MM.1S (cell line): ENCODE measurements around the gene CACNA1E.

ENCODE experiments used
- DNase-seq: peaks from one replicate; pipeline ENCODE4 v3.0.0-alpha.2; 2015
- H2AFZ ChIP-seq: fragments of 300-600 bp; sonication (generic); 2 replicates; pipeline ENCODE4 v1.6.0; 2016; ENCODE audit warnings: antibody characterized with exemption, low read length
- H3F3A ChIP-seq: fragments of 300-600 bp; sonication (generic); 2 replicates; pipeline ENCODE4 v1.6.1; 2016; ENCODE audit warnings: mild to moderate bottlenecking, antibody characterized with exemption, low read length, moderate library complexity, mixed read lengths; ENCODE audit not compliant: insufficient read depth
- H3K27ac ChIP-seq: fragments of 300-600 bp; sonication (generic); 2 replicates; pipeline ENCODE4 v1.5.1; 2016; ENCODE audit warnings: mild to moderate bottlenecking, low read length
- H3K27me3 ChIP-seq: fragments of 300-600 bp; sonication (generic); replicated peaks from 2 replicates; pipeline ENCODE4 v1.6.0; 2016; ENCODE audit warnings: low read length; ENCODE audit not compliant: insufficient read depth
- H3K36me3 ChIP-seq: fragments of 300-600 bp; sonication (generic); replicated peaks from 2 replicates; pipeline ENCODE4 v1.6.1; 2016; ENCODE audit warnings: mild to moderate bottlenecking, low read length, mixed read lengths; ENCODE audit not compliant: insufficient read depth
- H3K4me1 ChIP-seq: fragments of 300-600 bp; sonication (generic); 2 replicates; pipeline ENCODE4 v1.6.1; 2016; ENCODE audit warnings: low read length, mixed read lengths
- H3K4me2 ChIP-seq: fragments of 300-600 bp; sonication (generic); 2 replicates; pipeline ENCODE4 v1.6.0; 2016; ENCODE audit warnings: low read depth, low read length
- H3K4me3 ChIP-seq: fragments of 300-600 bp; sonication (generic); 2 replicates; pipeline ENCODE4 v1.5.1; 2016; ENCODE audit warnings: low read length, mixed read lengths
- H3K79me2 ChIP-seq: fragments of 300-600 bp; sonication (generic); 2 replicates; pipeline ENCODE4 v1.6.1; 2016; ENCODE audit warnings: mixed run types, low read length, mixed read lengths
- H3K9ac ChIP-seq: fragments of 300-600 bp; sonication (generic); 2 replicates; pipeline ENCODE4 v1.6.1; 2016; ENCODE audit warnings: low read length, mixed read lengths
- H3K9me2 ChIP-seq: fragments of 300-600 bp; sonication (generic); replicated peaks from 2 replicates; pipeline ENCODE4 v1.6.1; 2016; ENCODE audit warnings: mild to moderate bottlenecking, low read length, mixed read lengths; ENCODE audit not compliant: insufficient read depth
- H3K9me3 ChIP-seq: fragments of 300-600 bp; sonication (generic); replicated peaks from 2 replicates; pipeline ENCODE4 v1.6.1; 2016; ENCODE audit warnings: mild to moderate bottlenecking, low read length, mixed read lengths; ENCODE audit not compliant: insufficient read depth
- H4K20me1 ChIP-seq: fragments of 300-600 bp; sonication (generic); 2 replicates; pipeline ENCODE4 v1.6.1; 2016; ENCODE audit warnings: mild to moderate bottlenecking, low read length, moderate library complexity, mixed read lengths; ENCODE audit not compliant: insufficient read depth
- EZH2 ChIP-seq: fragments of 300-600 bp; sonication (generic); optimal IDR thresholded peaks from 2 replicates; pipeline ENCODE3; 2017; ENCODE audit warnings: low read depth, mild to moderate bottlenecking, antibody characterized with exemption, low read length, mixed read lengths
- EZH2phosphoT487 ChIP-seq: fragments of 300-600 bp; sonication (generic); IDR thresholded peaks from 2 replicates; pipeline ENCODE4 v1.6.1; 2018; ENCODE audit warnings: antibody characterized with exemption, low read length
- TF ChIP-seq, protein P1 (sequence below): fragments of 300-600 bp; sonication (generic); IDR thresholded peaks from 2 replicates; pipeline ENCODE4 v1.5.1; 2016; ENCODE audit warnings: antibody characterized with exemption, low read length, mixed read lengths

CACNA1E gene

DNA sequence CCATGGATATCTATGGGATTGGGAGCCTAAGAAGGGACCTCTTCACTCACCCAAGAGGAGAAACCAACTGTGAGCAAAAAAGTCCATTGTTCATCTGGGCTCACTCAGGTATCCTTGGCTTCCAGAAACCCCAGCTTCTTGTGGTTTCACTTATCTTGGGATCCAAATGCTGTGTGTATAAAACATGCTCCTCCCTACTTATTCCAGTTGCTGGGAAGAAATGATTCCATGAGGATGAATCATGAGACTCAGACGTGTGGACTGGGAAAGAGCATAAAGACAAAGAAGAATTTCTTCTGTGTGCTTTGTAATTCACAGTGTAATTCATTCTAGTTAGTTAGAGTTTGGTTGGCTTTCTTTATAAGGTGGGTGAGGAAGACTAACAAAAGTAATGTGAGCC is 294.5 kb downstream of the CACNA1E start:
- no peaks in the 10 kb centered on the region for H3F3A ChIP-seq
- DNase-seq = no peak
- H2AFZ ChIP-seq = no peak overlapping the region

DNA sequence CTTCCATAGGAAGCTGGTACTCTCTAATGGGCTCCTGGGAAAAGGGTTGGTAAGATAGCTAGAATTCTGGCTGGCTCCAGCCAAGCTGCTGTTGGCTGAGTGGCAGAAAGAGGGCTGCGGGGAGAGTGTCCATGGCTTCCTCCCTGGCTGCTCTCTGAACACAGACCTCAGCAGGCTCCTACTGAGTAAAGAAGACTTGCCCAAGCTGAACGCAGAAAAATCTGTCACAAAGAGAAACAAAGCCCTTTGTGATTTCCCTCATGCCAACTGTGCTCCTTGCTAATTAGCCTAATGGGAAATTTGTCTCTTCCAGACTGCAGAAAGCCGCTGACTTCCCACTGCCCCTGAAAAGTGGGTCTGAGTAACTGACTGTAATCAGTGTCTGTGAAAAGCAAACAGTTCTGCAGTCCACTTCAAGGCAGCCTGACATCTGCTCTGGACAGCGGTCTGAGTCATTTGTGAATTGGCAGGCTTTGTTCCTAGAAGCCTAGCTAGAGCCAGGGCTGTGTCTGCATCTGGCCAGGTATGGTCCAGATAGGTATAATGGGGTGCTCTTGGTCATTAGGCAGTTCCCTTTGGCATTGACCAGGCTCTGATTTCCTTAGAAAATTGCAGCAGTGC is 295.4 kb downstream of the CACNA1E start:
- DNase-seq = no peak
- no peaks in the 10 kb centered on the region for H3K9me2 ChIP-seq
- H2AFZ ChIP-seq = no peak overlapping the region
- no peaks in the 10 kb centered on the region for H3K79me2 ChIP-seq
- H3K9ac ChIP-seq = no peak overlapping the region
- no peak overlapping the region for H3K27ac ChIP-seq
- no peaks in the 10 kb centered on the region for H3F3A ChIP-seq
- H3K4me2 ChIP-seq = no peak overlapping the region
- H3K36me3 ChIP-seq = no peaks in the 10 kb centered on the region
- no peaks in the 10 kb centered on the region for H3K27me3 ChIP-seq
- no peak overlapping the region for H3K4me3 ChIP-seq
- TF ChIP-seq, protein P1, sequence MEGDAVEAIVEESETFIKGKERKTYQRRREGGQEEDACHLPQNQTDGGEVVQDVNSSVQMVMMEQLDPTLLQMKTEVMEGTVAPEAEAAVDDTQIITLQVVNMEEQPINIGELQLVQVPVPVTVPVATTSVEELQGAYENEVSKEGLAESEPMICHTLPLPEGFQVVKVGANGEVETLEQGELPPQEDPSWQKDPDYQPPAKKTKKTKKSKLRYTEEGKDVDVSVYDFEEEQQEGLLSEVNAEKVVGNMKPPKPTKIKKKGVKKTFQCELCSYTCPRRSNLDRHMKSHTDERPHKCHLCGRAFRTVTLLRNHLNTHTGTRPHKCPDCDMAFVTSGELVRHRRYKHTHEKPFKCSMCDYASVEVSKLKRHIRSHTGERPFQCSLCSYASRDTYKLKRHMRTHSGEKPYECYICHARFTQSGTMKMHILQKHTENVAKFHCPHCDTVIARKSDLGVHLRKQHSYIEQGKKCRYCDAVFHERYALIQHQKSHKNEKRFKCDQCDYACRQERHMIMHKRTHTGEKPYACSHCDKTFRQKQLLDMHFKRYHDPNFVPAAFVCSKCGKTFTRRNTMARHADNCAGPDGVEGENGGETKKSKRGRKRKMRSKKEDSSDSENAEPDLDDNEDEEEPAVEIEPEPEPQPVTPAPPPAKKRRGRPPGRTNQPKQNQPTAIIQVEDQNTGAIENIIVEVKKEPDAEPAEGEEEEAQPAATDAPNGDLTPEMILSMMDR = no peak
- TF ChIP-seq EZH2 (no peak), EZH2phosphoT487 (no peak)
- H3K9me3 ChIP-seq = no peaks in the 10 kb centered on the region
- H3K4me1 ChIP-seq = no peaks in the 10 kb centered on the region
- H4K20me1 ChIP-seq = no peaks in the 10 kb centered on the region

More for the DNA sequence above, 294.5 kb downstream of the CACNA1E start:
- H3K27me3 ChIP-seq = no peaks in the 10 kb centered on the region
- H3K27ac ChIP-seq = no peak overlapping the region
- no peak overlapping the region for H3K9ac ChIP-seq
- no peaks in the 10 kb centered on the region for H3K9me3 ChIP-seq
- no peaks in the 10 kb centered on the region for H4K20me1 ChIP-seq
- no peaks in the 10 kb centered on the region for H3K4me1 ChIP-seq
- no peaks in the 10 kb centered on the region for H3K9me2 ChIP-seq
- no peak overlapping the region for H3K4me3 ChIP-seq
- H3K79me2 ChIP-seq = no peaks in the 10 kb centered on the region
- no peak overlapping the region for H3K4me2 ChIP-seq
- H3K36me3 ChIP-seq = no peaks in the 10 kb centered on the region
- no peak for TF ChIP-seq EZH2phosphoT487
- TF ChIP-seq, protein P1 = no peak
- no peak for TF ChIP-seq EZH2

DNA sequence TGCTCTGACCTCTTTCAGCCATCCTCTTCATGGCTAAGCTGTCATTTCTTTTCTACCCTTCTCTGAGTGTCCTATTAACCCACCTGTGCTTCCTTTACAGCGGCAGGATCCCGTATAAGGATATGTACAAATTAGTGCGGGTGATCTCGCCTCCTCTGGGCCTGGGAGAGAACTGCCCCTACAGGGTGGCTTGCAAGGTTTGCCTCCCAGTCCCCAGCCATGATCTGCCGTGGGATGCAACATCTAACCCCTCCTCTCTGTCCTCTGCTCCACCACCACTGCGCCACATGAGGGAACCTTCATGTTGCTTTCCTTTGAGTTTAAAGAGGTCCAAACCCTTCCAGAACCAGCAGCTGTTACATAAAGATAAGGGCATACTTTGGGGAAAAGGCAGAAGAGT is 296.0 kb downstream of the CACNA1E start:
- Histone ChIP-seq H3K79me2 (no peaks in the 10 kb centered on the region), H3K27me3 (no peaks in the 10 kb centered on the region), H3K9me2 (no peaks in the 10 kb centered on the region), H4K20me1 (no peaks in the 10 kb centered on the region), H2AFZ (no peak overlapping the region), H3K9me3 (no peaks in the 10 kb centered on the region), H3K4me3 (no peak overlapping the region), H3K36me3 (no peaks in the 10 kb centered on the region), H3K27ac (no peak overlapping the region), H3K4me2 (no peak overlapping the region), H3K4me1 (no peaks in the 10 kb centered on the region), H3K9ac (no peak overlapping the region), H3F3A (no peaks in the 10 kb centered on the region)
- DNase-seq = no peak
- TF ChIP-seq, protein P1 = no peak
- TF ChIP-seq EZH2phosphoT487 (no peak), EZH2 (no peak)
